ENCODE measurements around the gene SLC35G2. TPM values are rescaled to one million over a fixed set of nuclear protein-coding genes. Genes with fewer than 3 reads are reported as not detected.
"Not testable (repeated sequence)": the region's sequence is repeated elsewhere in the genome, so short reads cannot be mapped to it uniquely, and the experiment has no call there.

SLC35G2 gene
- total and polyA plus RNA-seq, 4 donors = 3.6 to 9.1 (median 5.7) TPM

DNA sequence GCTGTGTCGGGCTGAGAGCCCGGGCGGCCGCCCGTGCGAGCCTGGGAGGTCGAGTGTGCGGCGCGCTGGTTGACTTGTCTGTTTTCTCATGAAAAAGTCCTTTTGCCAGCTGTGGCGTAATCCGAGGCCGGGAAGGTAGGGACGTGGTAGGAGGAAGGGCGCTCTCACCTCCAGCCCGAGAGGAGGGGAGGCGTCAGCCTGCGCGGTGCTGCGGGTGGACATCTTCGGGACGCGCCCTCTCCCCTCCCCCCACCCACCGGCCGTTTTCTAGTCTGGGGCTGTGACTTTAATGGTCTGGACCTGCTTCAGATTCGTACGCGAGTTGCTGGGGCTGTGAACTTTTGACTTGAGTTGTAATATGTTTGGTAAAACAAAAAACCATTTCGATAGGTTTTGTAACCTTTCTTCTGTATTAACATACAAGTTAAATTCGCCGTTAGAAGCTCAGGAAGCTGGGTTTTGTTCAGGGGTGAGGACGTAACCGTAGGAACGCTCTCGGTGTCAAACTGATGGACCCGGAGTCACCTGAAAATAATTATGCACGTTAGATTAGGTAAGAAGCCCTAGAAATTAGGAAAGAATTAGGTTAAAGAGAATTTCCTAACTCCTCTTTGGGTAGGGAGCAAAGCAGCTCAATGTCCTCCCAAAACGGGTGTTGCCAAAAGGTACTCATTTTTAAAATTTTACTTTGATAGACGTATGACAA is 43.8 kb downstream of the SLC35G2 start:
- 0% methylated on average over 36 to 39 of the region's 39 CpGs for WGBS, 2 donors
- TF ChIP-seq CTCF (IDR thresholded peaks at IDR 0.05; ENCODE audit: control extremely low read depth, extremely low read depth) = no peak
- H3K4me1 ChIP-seq (ENCODE audit: control insufficient read depth in 5 of 5, insufficient read depth in 5 of 5, low read length in 5 of 5) = peaks cover 2 to 13% (median 5%) of the 10 kb centered on the region in 5 donors

GRCh38 chr3:136869282-136869681 is 50.4 kb downstream of the SLC35G2 start:
- no peaks in the 10 kb centered on the region for H3K9me3 ChIP-seq (ENCODE audit: control insufficient read depth in 4 of 4, insufficient read depth in 3 of 4, low read length in 3 of 4)
- H3K9ac ChIP-seq (ENCODE audit: insufficient read depth in 1 of 2, low read length in 2 of 2) = no peak overlapping the region
- WGBS, 2 donors = 92 to 94% methylated on average over 9 of the region's 9 CpGs
- no peak overlapping the region for H3K4me3 ChIP-seq
- H3K27me3 ChIP-seq (ENCODE audit: control insufficient read depth in 3 of 3, insufficient read depth in 3 of 3, low read length in 2 of 3) = no peaks in the 10 kb centered on the region
- ATAC-seq (ENCODE audit: insufficient read depth, low FRiP score) = no peak
- no peak overlapping the region for H3K27ac ChIP-seq (ENCODE audit: low read depth in 1 of 2, low read length in 1 of 2)
- peaks cover 0 to 1% (median 0%) of the 10 kb centered on the region in 5 donors for H3K4me1 ChIP-seq (ENCODE audit: control insufficient read depth in 5 of 5, insufficient read depth in 5 of 5, low read length in 5 of 5)
- no peak for DNase-seq
- peaks cover 3 to 11% (median 4%) of the 10 kb centered on the region in 4 donors for H3K36me3 ChIP-seq (ENCODE audit: control insufficient read depth in 4 of 4, insufficient read depth in 4 of 4, low read length in 4 of 4)
- TF ChIP-seq CTCF (IDR thresholded peaks at IDR 0.05; ENCODE audit: control extremely low read depth, extremely low read depth) = no peak

More for the DNA sequence above, 43.8 kb downstream of the SLC35G2 start:
- Histone ChIP-seq H3K36me3 (ENCODE audit: control insufficient read depth in 4 of 4, insufficient read depth in 4 of 4, low read length in 4 of 4) (peaks cover 0 to 4% (median 1%) of the 10 kb centered on the region in 4 donors), H3K27me3 (ENCODE audit: control insufficient read depth in 3 of 3, insufficient read depth in 3 of 3, low read length in 2 of 3) (no peaks in the 10 kb centered on the region), H3K9me3 (ENCODE audit: control insufficient read depth in 4 of 4, insufficient read depth in 3 of 4, low read length in 3 of 4) (no peaks in the 10 kb centered on the region), H3K4me3 (peak overlapping the region; percentile 80), H3K27ac (ENCODE audit: low read depth in 1 of 2, low read length in 1 of 2) (peak overlapping the region; percentile 84 to 97), H3K9ac (ENCODE audit: insufficient read depth in 1 of 2, low read length in 2 of 2) (peak overlapping the region; percentile 77 to 87)
- DNase-seq (peak; percentile 72 to 76 (median 72)), ATAC-seq (ENCODE audit: insufficient read depth, low FRiP score) (peak; percentile 53)

GRCh38 chr3:136872258-136872657 is 53.3 kb downstream of the SLC35G2 start:
- WGBS, 2 donors = 97% methylated on average over 3 of the region's 3 CpGs
- H3K9me3 ChIP-seq (ENCODE audit: control insufficient read depth in 4 of 4, insufficient read depth in 3 of 4, low read length in 3 of 4); H3K4me1 ChIP-seq (ENCODE audit: control insufficient read depth in 5 of 5, insufficient read depth in 5 of 5, low read length in 5 of 5); H3K9ac ChIP-seq (ENCODE audit: insufficient read depth in 1 of 2, low read length in 2 of 2); ATAC-seq (ENCODE audit: insufficient read depth, low FRiP score); DNase-seq; H3K27me3 ChIP-seq (ENCODE audit: control insufficient read depth in 3 of 3, insufficient read depth in 3 of 3, low read length in 2 of 3); H3K4me3 ChIP-seq; H3K27ac ChIP-seq (ENCODE audit: low read depth in 1 of 2, low read length in 1 of 2): not testable (repeated sequence)
- peaks cover 3 to 13% (median 5%) of the 10 kb centered on the region in 4 donors for H3K36me3 ChIP-seq (ENCODE audit: control insufficient read depth in 4 of 4, insufficient read depth in 4 of 4, low read length in 4 of 4)

- H3K9ac ChIP-seq (ENCODE audit: insufficient read depth in 1 of 2, low read length in 2 of 2); H3K36me3 ChIP-seq (ENCODE audit: control insufficient read depth in 4 of 4, insufficient read depth in 4 of 4, low read length in 4 of 4); ATAC-seq (ENCODE audit: insufficient read depth, low FRiP score); H3K27ac ChIP-seq (ENCODE audit: low read depth in 1 of 2, low read length in 1 of 2); H3K27me3 ChIP-seq (ENCODE audit: control insufficient read depth in 3 of 3, insufficient read depth in 3 of 3, low read length in 2 of 3); H3K9me3 ChIP-seq (ENCODE audit: control insufficient read depth in 4 of 4, insufficient read depth in 3 of 4, low read length in 3 of 4); H3K4me3 ChIP-seq; DNase-seq; H3K4me1 ChIP-seq (ENCODE audit: control insufficient read depth in 5 of 5, insufficient read depth in 5 of 5, low read length in 5 of 5): not testable (repeated sequence)
- 99 to 100% methylated on average over 2 of the region's 2 CpGs for WGBS, 2 donors
Observed at GRCh38 chr3:136879510-136879909, 60.6 kb downstream of the SLC35G2 start.
